Type B pancreatic cell (in vitro differentiated cells): ENCODE measurements around the gene TMEM150C. TPM values are rescaled to one million over a fixed set of nuclear protein-coding genes. Genes with fewer than 3 reads are reported as not detected.
"Not testable (repeated sequence)": the region's sequence is repeated elsewhere in the genome, so short reads cannot be mapped to it uniquely, and the experiment has no call there.

Source experiments
- DNase-seq: peaks from one replicate; pipeline ENCODE4 v3.0.0; 2021; ENCODE audit warnings: mixed read lengths; ENCODE audit not compliant: unreplicated experiment; ENCODE audit errors: extremely low spot score
- H3K27ac Mint-ChIP-seq: 2 replicates; pipeline ENCODE4 v1.8.0; 2021; ENCODE audit warnings: mild to moderate bottlenecking, mixed read lengths
- H3K27me3 Mint-ChIP-seq: 2 replicates; pipeline ENCODE4 v1.8.0; 2021; ENCODE audit warnings: mixed read lengths
- H3K36me3 Mint-ChIP-seq: 2 replicates; pipeline ENCODE4 v1.8.0; 2021; ENCODE audit warnings: mixed read lengths
- H3K4me1 Mint-ChIP-seq: one replicate; pipeline ENCODE4 v1.8.0; 2021; ENCODE audit warnings: mixed read lengths; ENCODE audit not compliant: unreplicated experiment
- H3K4me3 Mint-ChIP-seq: 2 replicates; pipeline ENCODE4 v1.8.0; 2021; ENCODE audit warnings: mild to moderate bottlenecking, mixed read lengths
- H3K9me3 Mint-ChIP-seq: 2 replicates; pipeline ENCODE4 v1.8.0; 2021; ENCODE audit warnings: mixed read lengths
- total RNA-seq: library from RNA; stranded (reverse); gene quantifications from 2 replicates; pipeline ENCODE4 v1.2.1, GENCODE V29; 2021; ENCODE audit warnings: low replicate concordance
- TF ChIP-seq, protein P1 (sequence below): fragments of 200-600 bp; sonication (generic); conservative IDR thresholded peaks from 2 replicates; pipeline ENCODE4 v1.5.0; 2021; ENCODE audit warnings: antibody characterized with exemption, mild to moderate bottlenecking

The TMEM150C gene
- total RNA-seq, 1 donor from 2014 or later = 5.7 TPM

DNA sequence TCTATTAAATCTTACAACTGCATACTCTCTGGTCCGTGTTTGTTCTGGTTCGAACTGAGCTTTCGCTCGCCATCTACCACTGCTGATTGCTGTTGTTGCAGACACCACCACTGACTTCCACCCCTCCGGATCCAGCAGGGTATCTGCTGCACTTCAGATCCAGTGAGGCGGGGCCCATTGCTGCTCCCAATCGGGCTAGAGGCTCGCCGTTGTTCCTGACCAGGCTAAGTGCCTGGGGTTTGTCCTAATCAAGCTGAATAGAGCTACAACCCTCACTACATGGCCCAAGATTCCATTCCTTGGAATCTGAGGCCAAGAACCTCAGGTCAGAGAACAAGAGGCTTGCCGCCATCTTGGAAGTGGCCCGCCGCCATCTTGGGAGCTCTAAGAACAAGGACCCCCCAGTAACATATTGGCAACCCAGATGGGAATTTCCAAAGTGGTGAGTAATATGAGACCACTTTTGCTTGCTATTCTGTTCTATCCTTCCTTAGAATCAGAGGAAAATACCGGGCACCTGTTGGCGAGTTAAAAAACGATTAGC is 88.1 kb downstream of the TMEM150C start:
- TF ChIP-seq, protein P1, sequence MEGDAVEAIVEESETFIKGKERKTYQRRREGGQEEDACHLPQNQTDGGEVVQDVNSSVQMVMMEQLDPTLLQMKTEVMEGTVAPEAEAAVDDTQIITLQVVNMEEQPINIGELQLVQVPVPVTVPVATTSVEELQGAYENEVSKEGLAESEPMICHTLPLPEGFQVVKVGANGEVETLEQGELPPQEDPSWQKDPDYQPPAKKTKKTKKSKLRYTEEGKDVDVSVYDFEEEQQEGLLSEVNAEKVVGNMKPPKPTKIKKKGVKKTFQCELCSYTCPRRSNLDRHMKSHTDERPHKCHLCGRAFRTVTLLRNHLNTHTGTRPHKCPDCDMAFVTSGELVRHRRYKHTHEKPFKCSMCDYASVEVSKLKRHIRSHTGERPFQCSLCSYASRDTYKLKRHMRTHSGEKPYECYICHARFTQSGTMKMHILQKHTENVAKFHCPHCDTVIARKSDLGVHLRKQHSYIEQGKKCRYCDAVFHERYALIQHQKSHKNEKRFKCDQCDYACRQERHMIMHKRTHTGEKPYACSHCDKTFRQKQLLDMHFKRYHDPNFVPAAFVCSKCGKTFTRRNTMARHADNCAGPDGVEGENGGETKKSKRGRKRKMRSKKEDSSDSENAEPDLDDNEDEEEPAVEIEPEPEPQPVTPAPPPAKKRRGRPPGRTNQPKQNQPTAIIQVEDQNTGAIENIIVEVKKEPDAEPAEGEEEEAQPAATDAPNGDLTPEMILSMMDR = no peak
- peak; percentile 36 for DNase-seq
- H3K36me3 Mint-ChIP-seq = no peaks in the 10 kb centered on the region
- peaks cover 6% of the 10 kb centered on the region for H3K9me3 Mint-ChIP-seq
- H3K4me3 Mint-ChIP-seq = no peak overlapping the region
- peaks cover 4% of the 10 kb centered on the region for H3K27me3 Mint-ChIP-seq
- no peaks in the 10 kb centered on the region for H3K4me1 Mint-ChIP-seq
- no peak overlapping the region for H3K27ac Mint-ChIP-seq

DNA sequence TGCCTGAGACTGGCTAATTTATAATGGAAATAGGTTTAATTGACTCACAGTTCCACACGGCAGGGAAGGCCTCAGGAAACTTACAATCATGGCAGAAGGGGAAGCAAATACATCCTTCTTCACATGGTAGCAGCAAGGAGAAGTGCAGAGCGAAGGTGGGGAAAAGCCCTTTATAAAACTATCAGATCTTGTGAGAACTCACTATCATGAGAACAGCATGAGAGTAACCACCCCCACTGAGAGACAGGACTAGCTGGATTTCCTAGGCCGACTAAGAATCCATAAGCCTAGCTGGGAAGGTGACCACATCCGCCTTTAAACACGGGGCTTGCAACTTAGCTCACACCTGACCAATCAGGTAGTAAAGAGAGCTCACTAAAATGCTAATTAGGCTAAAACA is 88.7 kb downstream of the TMEM150C start:
- H3K4me1 Mint-ChIP-seq, H3K27ac Mint-ChIP-seq, H3K9me3 Mint-ChIP-seq, DNase-seq, H3K27me3 Mint-ChIP-seq, H3K4me3 Mint-ChIP-seq, H3K36me3 Mint-ChIP-seq: not testable (repeated sequence)

DNA sequence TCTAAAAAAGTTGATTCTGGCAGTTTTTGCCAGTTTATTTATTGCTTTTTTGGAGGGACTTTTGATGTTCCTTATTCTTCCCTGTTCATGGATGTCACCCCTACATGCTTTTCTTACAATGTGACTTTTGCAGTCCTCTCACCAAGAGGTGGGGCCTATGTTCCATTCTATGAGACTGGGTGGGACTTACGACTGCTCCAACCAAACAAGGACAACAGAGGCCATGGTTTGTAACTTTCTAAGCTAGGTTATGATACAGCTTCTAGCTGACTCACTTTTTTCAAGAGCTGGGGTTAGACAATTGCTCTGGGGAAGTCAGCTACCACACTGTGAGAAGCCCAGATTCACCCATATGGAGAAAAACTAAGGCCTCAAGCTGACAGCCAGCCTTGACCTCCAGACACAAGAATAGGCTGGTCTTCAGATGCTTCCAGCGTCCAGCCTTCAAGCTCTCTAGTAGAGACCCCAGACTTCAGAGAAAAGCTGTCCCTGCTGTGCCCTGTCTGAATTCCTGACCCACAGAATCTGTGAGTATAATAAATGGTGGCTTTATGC is 91.9 kb downstream of the TMEM150C start:
- H3K4me1 Mint-ChIP-seq = no peaks in the 10 kb centered on the region
- TF ChIP-seq, protein P1 = no peak

DNA sequence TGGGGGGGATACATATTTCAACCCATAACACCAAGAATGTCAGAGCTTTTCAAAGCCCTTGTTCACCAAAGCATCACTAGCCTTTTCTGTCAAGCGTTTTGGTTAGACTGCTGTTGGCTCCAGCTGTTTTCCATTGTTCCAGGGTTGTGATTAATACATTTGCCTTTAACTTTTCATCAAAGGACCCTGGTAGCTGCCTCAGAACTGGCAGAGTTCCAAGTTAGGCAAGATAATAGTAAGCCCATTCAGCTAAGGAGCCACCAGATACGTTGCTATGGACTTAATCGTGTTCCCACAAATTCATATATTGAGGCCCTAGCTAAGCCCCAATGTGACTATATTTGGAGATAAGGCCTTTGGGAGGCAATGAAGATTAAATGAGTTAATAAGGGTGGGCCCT is 94.3 kb downstream of the TMEM150C start:
- H3K4me3 Mint-ChIP-seq = no peak overlapping the region
- H3K4me1 Mint-ChIP-seq = no peaks in the 10 kb centered on the region
- no peaks in the 10 kb centered on the region for H3K27me3 Mint-ChIP-seq
- peaks cover 25% of the 10 kb centered on the region for H3K36me3 Mint-ChIP-seq
- peak; percentile 18 for DNase-seq
- H3K27ac Mint-ChIP-seq = no peak overlapping the region
- TF ChIP-seq, protein P1 = no peak
- H3K9me3 Mint-ChIP-seq = no peaks in the 10 kb centered on the region

More for the DNA sequence above, 91.9 kb downstream of the TMEM150C start:
- Mint-ChIP-seq H3K36me3 (peaks cover 13% of the 10 kb centered on the region), H3K9me3 (no peaks in the 10 kb centered on the region), H3K4me3 (no peak overlapping the region), H3K27me3 (no peaks in the 10 kb centered on the region), H3K27ac (no peak overlapping the region)
- peak; percentile 34 for DNase-seq

DNA sequence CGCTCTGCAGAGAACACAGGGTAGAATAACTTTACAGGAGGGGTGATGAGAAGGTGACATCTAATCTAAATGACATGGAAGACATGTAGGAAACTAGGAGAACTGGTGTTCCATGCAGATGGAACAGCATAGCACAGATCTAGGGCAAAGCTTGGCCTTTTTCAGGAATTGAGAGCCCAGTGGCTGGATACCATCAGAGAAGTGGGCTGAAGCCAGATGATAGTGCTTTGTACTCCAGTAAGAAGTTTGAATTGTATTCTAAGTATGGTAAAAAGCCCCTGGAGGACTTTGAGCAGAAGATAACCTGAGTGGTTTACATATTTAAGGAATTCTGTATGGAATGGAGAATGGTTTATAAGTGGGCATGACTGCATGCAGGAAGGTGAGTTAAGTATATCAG is 98.6 kb downstream of the TMEM150C start:
- H3K36me3 Mint-ChIP-seq = peaks cover 21% of the 10 kb centered on the region
- DNase-seq = no peak
- H3K27me3 Mint-ChIP-seq = no peaks in the 10 kb centered on the region
- H3K4me1 Mint-ChIP-seq = no peaks in the 10 kb centered on the region
- no peak overlapping the region for H3K27ac Mint-ChIP-seq
- H3K4me3 Mint-ChIP-seq = no peak overlapping the region
- TF ChIP-seq, protein P1 = no peak
- H3K9me3 Mint-ChIP-seq = no peaks in the 10 kb centered on the region

DNA sequence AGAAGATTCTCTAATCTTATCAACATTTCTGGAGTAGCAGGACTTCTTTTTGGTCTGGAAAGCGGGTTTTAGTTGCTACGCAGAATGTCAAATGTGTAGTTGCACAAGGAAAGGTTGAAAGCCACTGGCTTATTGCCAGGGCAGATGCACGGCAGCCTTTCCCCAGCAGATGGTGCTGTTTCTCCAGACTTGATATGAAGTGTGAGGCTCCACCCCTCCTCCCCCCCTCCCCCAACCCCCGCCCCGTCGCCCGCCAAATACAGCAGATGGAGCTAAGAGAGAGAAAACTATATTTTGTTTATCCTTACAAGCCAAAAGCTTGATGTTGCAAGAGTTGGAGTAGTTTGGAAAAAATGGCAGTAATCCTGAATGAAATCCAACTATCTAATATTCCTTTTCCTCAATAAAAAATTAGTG is 99.4 kb downstream of the TMEM150C start:
- Mint-ChIP-seq H3K27ac (no peak overlapping the region), H3K4me3 (no peak overlapping the region), H3K9me3 (no peaks in the 10 kb centered on the region), H3K27me3 (no peaks in the 10 kb centered on the region), H3K36me3 (peaks cover 17% of the 10 kb centered on the region), H3K4me1 (no peaks in the 10 kb centered on the region)
- TF ChIP-seq, protein P1 = peak; percentile 95
- peak; percentile 84 for DNase-seq
